ENCODE data around the gene FCRL6.

Gene FCRL6

GRCh38 chr1:159845751-159846629 lies 43.8 kb downstream of the FCRL6 start:
- Histone ChIP-seq H3K4me3 (ENCODE audit: low read depth, low read length, poor library complexity, severe bottlenecking) (no peak overlapping the region), H3K27ac (ENCODE audit: low read depth, low read length, poor library complexity, severe bottlenecking) (no peak overlapping the region), H3K79me2 (ENCODE audit: insufficient read depth, low read length) (no peaks in the 10 kb centered on the region), H3K4me1 (ENCODE audit: insufficient read depth, low read length, severe bottlenecking) (no peaks in the 10 kb centered on the region), H4K20me1 (ENCODE audit: insufficient read depth, low read length) (no peaks in the 10 kb centered on the region), H3F3A (ENCODE audit: insufficient read depth, low read length) (no peaks in the 10 kb centered on the region), H3K36me3 (ENCODE audit: insufficient read depth, low read length) (no peaks in the 10 kb centered on the region), H3K9me2 (ENCODE audit: low read depth, low read length) (no peaks in the 10 kb centered on the region), H3K9ac (ENCODE audit: low read length) (no peak overlapping the region), H3K4me2 (ENCODE audit: low read length) (no peak overlapping the region), H3K9me3 (ENCODE audit: low read length) (no peaks in the 10 kb centered on the region), H3K27me3 (ENCODE audit: insufficient read depth, low read length) (0 out of 2 replicates have a peak, but pooled peaks cover 5% of the 10 kb centered on the region), H2AFZ (ENCODE audit: low read length) (no peak overlapping the region)
- TF ChIP-seq CTCF (IDR thresholded peaks at IDR 0.05; ENCODE audit: low read length) (no peak), EZH2 (IDR thresholded peaks at IDR 0.05; ENCODE audit: borderline replicate concordance, low read length) (no peak)

- no peaks in the 10 kb centered on the region for H3K79me2 ChIP-seq (ENCODE audit: insufficient read depth, low read length)
- no peaks in the 10 kb centered on the region for H4K20me1 ChIP-seq (ENCODE audit: insufficient read depth, low read length)
These were observed 45.1 kb downstream of the FCRL6 start for GRCh38 chr1:159847231-159847630.

GRCh38 chr1:159848326-159848725 lies 46.2 kb downstream of the FCRL6 start:
- Histone ChIP-seq H3K27ac (ENCODE audit: low read depth, low read length, poor library complexity, severe bottlenecking) (no peak overlapping the region), H3K9me3 (ENCODE audit: low read length) (no peaks in the 10 kb centered on the region), H3K4me1 (ENCODE audit: insufficient read depth, low read length, severe bottlenecking) (no peaks in the 10 kb centered on the region), H3K9me2 (ENCODE audit: low read depth, low read length) (no peaks in the 10 kb centered on the region), H3K79me2 (ENCODE audit: insufficient read depth, low read length) (no peaks in the 10 kb centered on the region), H3K27me3 (ENCODE audit: insufficient read depth, low read length) (0 out of 2 replicates have a peak, but pooled peaks cover 5% of the 10 kb centered on the region), H3K9ac (ENCODE audit: low read length) (no peak overlapping the region), H3K36me3 (ENCODE audit: insufficient read depth, low read length) (no peaks in the 10 kb centered on the region), H3F3A (ENCODE audit: insufficient read depth, low read length) (no peaks in the 10 kb centered on the region), H4K20me1 (ENCODE audit: insufficient read depth, low read length) (no peaks in the 10 kb centered on the region), H2AFZ (ENCODE audit: low read length) (no peak overlapping the region), H3K4me3 (ENCODE audit: low read depth, low read length, poor library complexity, severe bottlenecking) (no peak overlapping the region), H3K4me2 (ENCODE audit: low read length) (no peak overlapping the region)
- TF ChIP-seq CTCF (IDR thresholded peaks at IDR 0.05; ENCODE audit: low read length) (no peak), EZH2 (IDR thresholded peaks at IDR 0.05; ENCODE audit: borderline replicate concordance, low read length) (no peak)

More at GRCh38 chr1:159847231-159847630, 45.1 kb downstream of the FCRL6 start:
- H3K9ac ChIP-seq (ENCODE audit: low read length), result no peak overlapping the region
- no peak overlapping the region for H3K27ac ChIP-seq (ENCODE audit: low read depth, low read length, poor library complexity, severe bottlenecking)
- H3K9me3 ChIP-seq (ENCODE audit: low read length), result no peaks in the 10 kb centered on the region
- no peak overlapping the region for H3K4me3 ChIP-seq (ENCODE audit: low read depth, low read length, poor library complexity, severe bottlenecking)
- no peaks in the 10 kb centered on the region for H3K36me3 ChIP-seq (ENCODE audit: insufficient read depth, low read length)
- no peak overlapping the region for H2AFZ ChIP-seq (ENCODE audit: low read length)
- no peak overlapping the region for H3K4me2 ChIP-seq (ENCODE audit: low read length)
- TF ChIP-seq CTCF (IDR thresholded peaks at IDR 0.05; ENCODE audit: low read length) (no peak), EZH2 (IDR thresholded peaks at IDR 0.05; ENCODE audit: borderline replicate concordance, low read length) (no peak)
- no peaks in the 10 kb centered on the region for H3K4me1 ChIP-seq (ENCODE audit: insufficient read depth, low read length, severe bottlenecking)
- H3K9me2 ChIP-seq (ENCODE audit: low read depth, low read length), result no peaks in the 10 kb centered on the region
- no peaks in the 10 kb centered on the region for H3F3A ChIP-seq (ENCODE audit: insufficient read depth, low read length)
- H3K27me3 ChIP-seq (ENCODE audit: insufficient read depth, low read length), result 0 out of 2 replicates have a peak, but pooled peaks cover 5% of the 10 kb centered on the region

Data from OCI-LY1 (cell line).